Mucosa of descending colon (tissue), 3 donors: ENCODE measurements around the gene KCNJ6. TPM values are rescaled to one million over a fixed set of nuclear protein-coding genes. Genes with fewer than 3 reads are reported as not detected.

Experiments used
- ATAC-seq: fragments of 200-7000 bp; cut with Tn5 transposase; one replicate; pipeline ENCODE4 v1.9.1; 2020; ENCODE audit warnings: mild to moderate bottlenecking, moderate library complexity
- DNase-seq, 3 donors: peaks; one replicate each; pipeline ENCODE4 v3.0.0-alpha.2; 2020
- H3K36me3 ChIP-seq: fragments of 200-600 bp; one replicate; pipeline ENCODE4 v1.8.0; 2021; ENCODE audit warnings: low read depth, mild to moderate bottlenecking
- H3K4me1 ChIP-seq: fragments of 200-600 bp; one replicate; pipeline ENCODE4 v1.8.0; 2021; ENCODE audit warnings: low read depth, mild to moderate bottlenecking
- H3K4me3 ChIP-seq: fragments of 200-600 bp; one replicate; pipeline ENCODE4 v1.8.0; 2021; ENCODE audit warnings: mild to moderate bottlenecking
- H3K9me3 ChIP-seq: fragments of 200-600 bp; one replicate; pipeline ENCODE4 v1.8.0; 2021; ENCODE audit warnings: mild to moderate bottlenecking
- intact Hi-C, 2 donors: fragments of 100-400 bp; cut with DNase I in 1 of 2; cut with micrococcal nuclease in 1 of 2; formaldehyde crosslinking; loops; one replicate each; pipeline versions ENCODE4 v1.11.0 to v1.11.1; 2022; cut with DNase I, micrococcal nuclease
- total RNA-seq, 3 donors: library from RNA; stranded (reverse); fragmentation: NEBNext Ultra II Directional in 2 of 3; extraction: Animal tissue kit (Norgen Biotek cat#: 25700) in 2 of 3; gene quantifications; one replicate each; pipeline versions ENCODE4 v1.2.1 to v1.2.4, GENCODE V29; 2021 to 2023
- TF ChIP-seq, protein P1 (sequence below): fragments of 200-600 bp; IDR thresholded peaks from one replicate; pipeline ENCODE4 v1.8.0; 2022; ENCODE audit warnings: antibody characterized with exemption, mild to moderate bottlenecking
- donor health status: DM: no; HTN: no; CAD: no; lungs with moderate emphysema.
- donor health status: DM: no; HTN: no; CAD: no.
- donor health status: DM: no; HTN: yes; CAD: no.

The KCNJ6 gene
- total RNA-seq, 3 donors from 2014 or later = 0.09 to 0.19 (median 0.14) TPM

DNA sequence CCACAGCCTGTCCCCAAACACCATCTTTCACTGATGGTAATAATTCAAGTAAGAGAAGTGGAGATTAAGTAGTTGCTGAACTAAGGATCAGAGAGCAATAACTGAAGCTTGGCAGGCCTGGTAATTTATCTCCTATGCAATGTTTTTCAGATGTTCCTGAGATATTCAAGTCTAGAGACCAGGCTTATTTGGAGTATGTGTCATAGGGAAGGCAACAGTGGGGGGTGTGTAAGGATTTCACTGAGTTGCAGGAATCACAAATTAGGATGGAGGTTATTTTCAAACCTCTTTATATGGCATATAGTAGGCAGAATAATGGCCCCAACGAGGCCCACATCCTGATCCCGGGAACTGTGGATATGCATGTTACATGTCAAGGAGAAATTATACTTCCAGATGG lies 171.7 kb downstream of the KCNJ6 start:
- ATAC-seq (no peak), DNase-seq (no peak)
- Histone ChIP-seq H3K4me3 (no peak overlapping the region), H3K4me1 (no peaks in the 10 kb centered on the region), H3K36me3 (no peaks in the 10 kb centered on the region), H3K9me3 (no peaks in the 10 kb centered on the region)
- intact Hi-C loops = loop anchor here in 1 of 2 donors (10.0 kb wide), 1 partner anchor 60 kb away; no protein-coding TSS in a partner anchor
- TF ChIP-seq, protein P1, sequence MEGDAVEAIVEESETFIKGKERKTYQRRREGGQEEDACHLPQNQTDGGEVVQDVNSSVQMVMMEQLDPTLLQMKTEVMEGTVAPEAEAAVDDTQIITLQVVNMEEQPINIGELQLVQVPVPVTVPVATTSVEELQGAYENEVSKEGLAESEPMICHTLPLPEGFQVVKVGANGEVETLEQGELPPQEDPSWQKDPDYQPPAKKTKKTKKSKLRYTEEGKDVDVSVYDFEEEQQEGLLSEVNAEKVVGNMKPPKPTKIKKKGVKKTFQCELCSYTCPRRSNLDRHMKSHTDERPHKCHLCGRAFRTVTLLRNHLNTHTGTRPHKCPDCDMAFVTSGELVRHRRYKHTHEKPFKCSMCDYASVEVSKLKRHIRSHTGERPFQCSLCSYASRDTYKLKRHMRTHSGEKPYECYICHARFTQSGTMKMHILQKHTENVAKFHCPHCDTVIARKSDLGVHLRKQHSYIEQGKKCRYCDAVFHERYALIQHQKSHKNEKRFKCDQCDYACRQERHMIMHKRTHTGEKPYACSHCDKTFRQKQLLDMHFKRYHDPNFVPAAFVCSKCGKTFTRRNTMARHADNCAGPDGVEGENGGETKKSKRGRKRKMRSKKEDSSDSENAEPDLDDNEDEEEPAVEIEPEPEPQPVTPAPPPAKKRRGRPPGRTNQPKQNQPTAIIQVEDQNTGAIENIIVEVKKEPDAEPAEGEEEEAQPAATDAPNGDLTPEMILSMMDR = no peak

DNA sequence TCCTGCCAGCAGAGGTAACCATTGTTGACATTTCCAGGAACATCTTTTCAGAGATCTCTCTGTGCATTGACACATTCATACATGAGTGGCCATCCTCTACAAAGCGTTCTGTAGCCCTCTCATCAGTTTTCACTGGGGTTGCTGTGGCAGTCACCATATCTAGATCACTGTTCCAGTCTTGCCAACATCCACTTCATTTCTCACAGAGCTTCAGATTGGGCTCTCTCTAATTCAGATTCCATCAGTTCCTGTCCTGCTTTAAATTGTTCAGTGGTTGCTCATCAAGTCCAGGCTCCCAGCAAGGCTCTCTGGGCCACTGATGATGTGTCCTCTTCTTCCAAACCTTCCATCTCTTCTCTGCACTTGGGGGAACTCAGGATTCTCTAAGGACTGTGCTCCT lies 173.7 kb downstream of the KCNJ6 start:
- H3K36me3 ChIP-seq = no peaks in the 10 kb centered on the region
- DNase-seq (no peak), ATAC-seq (no peak)
- no peaks in the 10 kb centered on the region for H3K4me1 ChIP-seq
- no peak overlapping the region for H3K4me3 ChIP-seq
- intact Hi-C loops = loop anchor here in 1 of 2 donors (10.0 kb wide), 1 partner anchor 58 kb away; no protein-coding TSS in a partner anchor
- TF ChIP-seq, protein P1 = no peak
- H3K9me3 ChIP-seq = no peaks in the 10 kb centered on the region

DNA sequence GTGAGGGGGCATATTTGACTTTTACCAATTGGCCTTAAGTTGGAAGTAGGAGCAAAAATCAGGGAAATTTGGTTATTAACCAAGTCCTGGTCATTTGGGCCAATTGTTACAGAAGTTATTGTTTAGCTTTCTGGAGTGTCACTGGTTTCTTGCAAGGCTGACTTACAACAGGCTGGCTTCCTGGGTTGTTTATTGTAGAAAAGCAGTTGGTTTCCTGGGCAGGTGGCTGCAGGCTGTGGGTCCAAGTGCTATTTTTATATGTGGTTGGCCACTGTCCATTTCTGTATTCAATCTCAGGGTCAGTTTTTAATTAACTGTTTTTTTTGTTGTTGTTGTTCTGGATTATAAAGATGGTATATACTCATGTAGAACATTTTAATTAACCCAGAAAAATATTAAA lies 174.1 kb downstream of the KCNJ6 start:
- no peak for ATAC-seq
- DNase-seq = no peak
- TF ChIP-seq, protein P1 = no peak
- H3K4me1 ChIP-seq = no peaks in the 10 kb centered on the region
- intact Hi-C loops = loop anchor here in 1 of 2 donors (10.0 kb wide), 1 partner anchor 57 kb away; no protein-coding TSS in a partner anchor
- no peaks in the 10 kb centered on the region for H3K9me3 ChIP-seq
- no peak overlapping the region for H3K4me3 ChIP-seq
- no peaks in the 10 kb centered on the region for H3K36me3 ChIP-seq

DNA sequence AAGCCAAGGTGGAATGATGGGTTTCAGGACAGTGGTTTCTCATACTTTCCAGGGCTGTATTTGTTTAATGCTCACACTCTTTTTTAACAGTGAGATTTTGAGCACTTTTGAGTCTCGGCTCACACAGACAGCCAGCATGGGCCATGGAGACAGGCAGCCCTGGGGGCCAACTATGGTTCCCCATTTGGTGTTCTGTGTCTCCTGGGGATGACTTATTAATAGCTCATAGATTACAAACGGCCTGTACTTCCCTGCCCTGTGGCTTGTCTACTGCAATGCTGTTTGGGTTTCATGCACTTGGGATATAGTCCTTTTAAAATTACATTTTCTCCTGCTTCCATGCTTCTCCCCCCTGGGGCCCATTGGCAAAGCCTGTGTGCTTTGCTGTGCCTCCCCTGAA lies 178.3 kb downstream of the KCNJ6 start:
- no peak for DNase-seq
- Histone ChIP-seq H3K9me3 (no peaks in the 10 kb centered on the region), H3K36me3 (no peaks in the 10 kb centered on the region), H3K4me3 (no peak overlapping the region), H3K4me1 (no peaks in the 10 kb centered on the region)
- TF ChIP-seq, protein P1 = no peak
- no peak for ATAC-seq
- intact Hi-C loops = no loop called here

DNA sequence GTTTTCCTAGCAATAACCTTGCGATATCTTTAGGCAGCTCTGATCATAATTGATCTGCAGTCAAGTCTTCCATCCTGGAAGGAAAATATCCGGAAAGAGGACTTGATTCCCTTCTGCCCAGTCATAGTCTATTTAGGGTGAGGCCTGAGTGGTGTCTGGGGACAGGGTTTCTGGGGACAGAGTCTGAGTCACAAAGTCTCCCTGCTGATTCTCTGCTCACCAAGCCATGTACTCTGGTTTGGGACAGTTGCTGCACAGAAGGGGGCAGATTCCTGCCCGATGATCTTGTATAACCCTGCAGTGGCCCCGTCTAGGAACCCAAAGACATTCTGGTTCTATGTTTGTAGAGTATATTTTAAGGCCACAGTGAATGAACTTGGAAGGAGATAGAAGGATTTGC lies 178.8 kb downstream of the KCNJ6 start:
- no peak for ATAC-seq
- intact Hi-C loops = no loop called here
- no peaks in the 10 kb centered on the region for H3K9me3 ChIP-seq
- DNase-seq = no peak
- no peaks in the 10 kb centered on the region for H3K4me1 ChIP-seq
- no peaks in the 10 kb centered on the region for H3K36me3 ChIP-seq
- no peak overlapping the region for H3K4me3 ChIP-seq
- TF ChIP-seq, protein P1 = no peak

DNA sequence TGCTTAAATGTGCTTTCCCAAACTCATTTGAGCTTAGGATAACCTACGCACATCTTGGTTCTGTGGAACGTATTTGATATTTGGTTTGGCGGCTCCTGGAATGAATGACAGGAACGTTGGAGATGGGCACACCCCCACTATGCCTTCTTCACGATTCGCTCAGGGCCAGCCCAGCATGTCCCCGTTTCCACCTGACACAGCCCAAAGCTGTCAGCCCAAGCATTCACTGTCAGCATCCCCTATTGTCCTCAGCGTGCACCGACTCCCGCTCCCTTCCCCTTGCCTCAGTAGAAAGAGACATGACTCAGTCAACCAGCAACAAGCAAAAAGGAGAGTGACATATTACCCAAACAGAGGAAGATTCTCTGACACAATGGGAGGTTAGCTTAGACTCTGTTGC lies 181.4 kb downstream of the KCNJ6 start:
- DNase-seq (no peak), ATAC-seq (no peak)
- no peaks in the 10 kb centered on the region for H3K9me3 ChIP-seq
- intact Hi-C loops = no loop called here
- no peaks in the 10 kb centered on the region for H3K36me3 ChIP-seq
- TF ChIP-seq, protein P1 = no peak
- H3K4me1 ChIP-seq = no peaks in the 10 kb centered on the region
- no peak overlapping the region for H3K4me3 ChIP-seq
